ENCODE results near the gene GSTM5.
"Not testable (repeated sequence)": the region's sequence is repeated elsewhere in the genome, so short reads cannot be mapped to it uniquely, and the experiment has no call there.

GSTM5 gene

DNA sequence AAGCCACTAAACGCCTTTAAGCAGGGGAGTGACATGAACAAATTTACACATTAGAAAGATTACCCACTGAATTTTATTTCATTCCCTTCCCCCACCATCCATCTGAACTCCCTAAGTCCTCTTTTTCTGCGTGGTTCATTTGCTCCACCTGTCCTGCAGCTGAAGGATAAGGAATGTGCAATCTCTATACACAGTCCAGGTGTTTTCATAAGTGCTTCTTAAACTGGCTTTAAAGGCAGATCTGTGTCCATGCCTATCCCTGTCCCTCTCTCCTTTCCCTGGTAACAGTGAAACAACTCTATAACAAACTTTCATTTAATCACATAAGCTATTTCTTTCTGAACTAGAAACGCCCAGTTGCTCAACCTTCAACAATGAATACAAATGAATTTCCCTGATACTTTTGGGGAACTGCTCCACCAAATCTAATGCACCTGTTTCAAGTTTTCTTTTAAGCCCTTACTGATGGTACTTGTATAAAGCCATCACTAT is 20.4 kb downstream of the GSTM5 start:
- no peak for DNase-seq

DNA sequence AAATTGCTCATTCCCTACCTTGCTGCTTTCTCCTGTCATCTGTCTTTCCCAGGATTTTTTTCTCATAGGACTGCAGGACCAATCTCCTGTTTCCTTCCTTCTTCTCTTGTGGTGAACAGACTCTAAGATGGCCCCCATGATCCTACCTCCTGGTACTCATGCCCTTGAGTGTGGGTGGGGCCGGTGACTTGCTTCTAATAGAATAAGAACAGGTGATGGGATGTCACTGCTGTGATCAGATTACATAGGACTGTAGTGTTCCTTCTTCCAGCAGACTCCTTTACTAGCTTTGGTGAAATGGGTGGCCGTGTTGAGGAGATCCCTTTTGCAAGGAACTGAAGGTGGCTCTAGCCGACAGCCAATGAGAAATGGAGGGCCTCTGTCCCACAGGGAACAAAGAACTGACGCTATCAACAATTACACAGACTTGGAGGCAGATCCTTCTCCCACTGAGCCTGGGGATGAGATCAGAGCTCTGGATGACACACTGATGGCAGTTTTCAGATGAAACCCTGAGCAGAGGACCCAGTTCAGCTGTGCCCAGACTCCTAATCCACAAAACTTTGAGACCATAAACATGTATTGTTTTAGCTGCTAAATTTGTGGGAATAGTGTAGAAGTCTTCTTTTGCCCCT is 21.3 kb downstream of the GSTM5 start:
- DNase-seq: no peak

DNA sequence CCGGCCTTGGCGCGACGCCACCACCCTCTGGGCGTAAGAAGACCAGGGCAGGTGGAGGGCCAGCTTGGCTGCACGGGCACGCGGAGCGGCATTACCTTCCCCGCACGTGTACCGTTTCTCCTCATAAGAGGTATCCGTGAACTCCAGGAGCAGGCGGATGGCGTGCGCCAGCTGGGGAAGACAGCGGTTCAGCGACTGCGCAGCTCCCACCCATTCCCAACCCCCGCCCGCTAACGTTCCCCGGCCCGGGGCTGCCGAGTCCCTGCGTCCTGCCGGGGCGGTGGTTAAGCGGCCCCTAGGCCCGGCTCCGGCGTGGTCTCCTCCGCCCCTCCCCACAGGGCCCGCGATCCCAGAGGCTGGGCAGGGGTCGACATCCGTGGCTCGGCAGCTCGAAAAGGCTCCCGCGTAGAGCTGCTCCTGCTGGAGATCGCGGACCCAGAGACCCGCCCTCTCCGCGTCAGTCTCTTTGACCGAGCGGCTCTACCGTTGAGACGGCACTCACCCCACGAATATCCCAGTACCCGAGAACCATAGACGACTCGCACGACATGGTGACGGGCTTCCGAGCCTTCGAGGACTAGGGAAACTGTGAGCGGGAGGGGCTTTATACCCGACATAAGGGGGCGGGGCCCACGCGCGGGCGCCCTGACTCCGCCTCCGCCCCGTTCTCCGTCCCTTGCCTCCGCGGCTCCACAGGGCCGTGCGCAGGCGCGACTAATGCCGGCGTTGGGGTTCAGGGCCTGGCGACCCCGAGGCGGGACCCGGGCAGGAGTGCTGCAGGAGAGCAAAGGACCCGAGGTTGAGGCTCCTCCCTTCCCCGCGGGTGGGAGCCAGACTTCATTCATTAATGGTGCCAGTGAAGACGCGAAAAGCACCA is 27.9 kb downstream of the GSTM5 start:
- peak; percentile 62 to 83 (median 71) for DNase-seq

DNA sequence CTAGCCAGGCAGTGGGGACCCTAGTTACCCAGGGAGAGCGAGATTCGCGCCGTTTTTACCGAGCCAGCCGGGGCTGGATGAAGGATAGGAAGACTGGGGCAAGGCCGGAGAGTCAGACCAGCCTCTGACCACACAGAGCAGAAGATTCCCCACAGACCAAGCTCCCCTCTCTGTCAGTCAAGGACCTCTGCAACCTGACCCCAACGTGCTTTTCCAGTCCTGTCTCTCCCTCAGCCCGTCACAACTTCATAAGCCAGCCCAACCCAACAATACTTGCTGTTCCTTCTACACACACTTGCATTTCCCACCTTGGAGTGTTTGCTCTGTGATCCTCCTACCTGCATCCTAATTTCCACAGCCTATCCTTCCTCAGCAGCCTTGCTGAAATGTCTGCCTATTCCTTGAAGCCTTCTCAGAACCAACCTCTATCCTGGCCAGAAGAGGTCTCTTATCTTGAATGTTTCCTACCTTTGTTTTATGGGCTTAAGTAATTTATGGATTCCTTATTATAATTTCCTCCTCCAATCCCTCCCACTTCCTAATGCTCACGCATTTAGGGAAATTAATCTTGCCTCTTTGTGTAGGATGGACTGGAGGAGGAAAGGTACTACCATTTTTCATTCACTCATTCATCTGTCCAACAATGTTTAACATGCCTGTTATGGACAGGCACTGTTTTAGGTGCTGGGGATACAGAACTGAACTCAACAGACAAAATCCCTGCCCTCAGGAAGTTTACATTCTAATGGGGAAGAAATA is 28.7 kb downstream of the GSTM5 start, which contains the start of gene GSTM3:
GSTM3 (minus strand) TSS at position 424 of the 759 bp plus-strand sequence. CDS start 751 bp downstream, outside the sequence.
- no peak for DNase-seq

DNA sequence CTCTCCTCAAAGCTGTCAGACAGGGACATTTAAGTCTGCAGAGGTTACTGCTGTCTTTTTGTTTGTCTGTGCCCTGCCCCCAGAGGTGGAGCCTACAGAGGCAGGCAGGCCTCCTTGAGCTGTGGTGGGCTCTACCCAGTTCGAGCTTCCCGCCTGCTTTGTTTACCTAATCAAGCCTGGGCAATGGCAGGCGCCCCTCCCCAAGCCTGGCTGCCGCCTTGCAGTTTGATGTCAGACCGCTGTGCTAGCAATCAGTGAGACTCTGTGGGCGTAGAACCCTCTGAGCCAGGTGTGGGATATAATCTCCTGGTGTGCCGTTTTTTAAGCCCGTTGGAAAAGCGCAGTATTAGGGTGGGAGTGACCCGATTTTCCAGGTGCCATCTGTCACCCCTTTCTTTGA is 36.3 kb downstream of the GSTM5 start:
- DNase-seq: not testable (repeated sequence)

DNA sequence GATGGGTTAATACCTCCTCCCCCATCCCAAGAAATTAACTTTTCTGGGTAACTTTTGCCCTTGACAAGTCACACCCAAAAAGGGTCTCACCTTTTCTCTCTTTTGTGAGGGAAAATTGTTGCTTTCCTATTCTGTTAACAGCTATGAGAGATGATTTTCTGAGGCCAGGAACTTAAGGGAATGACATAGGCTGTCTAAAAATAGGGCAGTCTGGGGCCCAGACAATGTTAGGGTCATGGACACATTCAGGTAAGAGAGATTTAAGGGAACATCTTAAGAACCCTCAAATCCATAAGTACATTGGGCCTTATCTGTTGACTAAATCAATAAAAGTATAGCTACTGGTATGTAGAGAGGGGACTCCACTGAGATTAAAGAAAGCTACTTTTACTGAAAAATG is 37.2 kb downstream of the GSTM5 start:
- DNase-seq: no peak

DNA sequence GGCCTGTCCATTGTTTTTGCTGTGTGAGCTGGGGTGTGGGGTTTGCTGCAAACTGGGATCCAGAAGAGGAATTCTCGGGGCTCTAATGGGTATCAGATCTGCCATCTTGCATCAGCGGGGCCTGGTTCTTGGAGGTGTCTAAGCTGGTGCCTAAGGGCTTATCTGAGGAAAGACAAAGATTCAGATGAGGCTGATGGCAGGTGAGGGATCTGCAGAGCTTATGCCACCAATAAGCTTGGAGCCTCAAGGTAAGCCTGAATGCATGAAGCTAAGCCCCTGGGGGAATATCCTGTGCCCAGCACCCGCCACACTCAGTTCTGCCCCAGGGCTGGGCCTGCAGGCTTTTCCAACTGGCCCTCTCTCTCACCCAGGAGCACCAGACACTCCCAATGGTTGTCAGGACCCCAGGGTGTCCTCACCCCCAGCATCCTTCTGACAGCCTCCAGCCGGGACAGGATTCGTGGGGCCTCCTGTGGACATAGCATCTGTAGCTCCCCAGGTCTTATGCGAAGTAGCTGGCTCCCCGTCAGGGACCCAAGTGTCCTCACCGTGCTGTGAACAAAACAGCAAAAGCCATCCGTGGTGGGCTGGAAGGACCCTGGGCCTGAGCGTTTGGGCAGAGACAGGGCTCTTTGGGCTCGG is 38.3 kb downstream of the GSTM5 start:
- no peak for DNase-seq

DNA sequence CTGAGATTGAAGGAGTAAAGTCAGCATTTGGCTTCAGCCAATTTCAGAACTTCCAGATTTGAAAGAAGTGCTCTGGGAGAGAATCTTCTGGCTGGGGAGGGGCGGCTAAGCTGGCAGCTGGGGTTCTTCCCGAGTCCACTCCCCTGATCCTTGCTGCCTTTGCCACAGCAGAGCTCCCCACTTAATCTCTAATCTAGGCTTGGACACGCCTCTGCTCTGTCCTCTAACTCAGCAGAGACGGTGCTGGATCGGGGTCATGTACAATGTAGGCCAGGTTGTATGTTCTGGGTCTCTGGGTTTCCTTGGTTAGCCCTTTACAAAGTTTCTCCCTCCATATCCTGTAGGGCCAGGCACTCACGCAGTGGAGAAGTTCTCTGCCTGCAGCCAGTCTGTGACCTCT is 38.9 kb downstream of the GSTM5 start:
- DNase-seq: no peak

DNA sequence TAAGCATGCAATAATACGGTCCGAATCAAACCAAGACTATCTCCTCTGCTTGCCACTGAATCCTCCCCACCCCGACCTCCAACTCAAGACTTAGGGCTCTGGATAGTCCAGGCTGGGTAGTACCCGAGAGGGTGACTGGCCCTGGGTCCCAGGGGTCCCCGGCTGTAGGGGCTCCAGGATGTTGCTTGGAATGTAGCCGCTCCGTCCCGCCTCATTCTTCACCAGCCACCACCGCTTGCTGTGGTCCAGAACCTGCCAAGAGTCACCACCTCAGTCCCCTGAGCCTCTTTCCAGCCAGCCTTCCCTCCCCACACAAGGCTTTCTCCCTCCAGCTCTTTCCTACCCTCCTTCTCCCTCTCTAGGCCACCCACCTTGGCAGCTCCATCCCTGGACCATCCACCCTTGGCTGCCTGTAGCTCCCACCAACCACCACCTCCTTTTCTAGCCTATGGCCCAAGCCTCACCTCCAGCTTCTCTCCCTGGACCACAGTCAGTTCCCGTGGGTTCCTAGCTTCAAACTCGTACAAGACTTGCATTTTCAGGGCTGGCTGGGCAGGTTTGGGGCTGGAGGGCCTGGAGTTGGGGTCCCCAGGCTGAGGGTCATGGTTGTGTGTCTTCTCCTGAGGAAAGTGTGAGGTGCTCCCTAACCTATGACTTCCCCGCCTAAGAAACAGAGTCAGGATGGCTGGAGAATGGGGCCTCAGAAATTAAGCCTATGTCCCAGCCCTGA is 39.6 kb downstream of the GSTM5 start:
- no peak for DNase-seq

DNA sequence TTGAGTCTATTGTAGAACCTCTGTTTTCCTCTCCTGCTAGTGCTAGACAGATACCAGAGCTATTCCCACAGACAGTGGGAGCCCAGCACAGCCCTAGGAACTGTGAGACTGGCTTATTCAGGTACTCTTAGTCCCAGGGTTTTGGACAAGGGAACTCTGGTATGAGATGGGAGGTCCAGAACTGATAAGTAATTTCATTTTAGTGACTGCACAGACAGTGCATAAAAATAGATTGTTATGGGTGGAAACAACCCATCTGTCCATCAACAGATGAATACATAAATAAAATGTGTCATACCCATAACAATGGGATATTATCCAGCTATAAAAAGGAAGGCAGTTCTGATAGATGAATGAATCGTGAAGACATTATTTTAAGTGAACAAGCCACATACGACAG is 42.7 kb downstream of the GSTM5 start:
- no peak for DNase-seq

DNA sequence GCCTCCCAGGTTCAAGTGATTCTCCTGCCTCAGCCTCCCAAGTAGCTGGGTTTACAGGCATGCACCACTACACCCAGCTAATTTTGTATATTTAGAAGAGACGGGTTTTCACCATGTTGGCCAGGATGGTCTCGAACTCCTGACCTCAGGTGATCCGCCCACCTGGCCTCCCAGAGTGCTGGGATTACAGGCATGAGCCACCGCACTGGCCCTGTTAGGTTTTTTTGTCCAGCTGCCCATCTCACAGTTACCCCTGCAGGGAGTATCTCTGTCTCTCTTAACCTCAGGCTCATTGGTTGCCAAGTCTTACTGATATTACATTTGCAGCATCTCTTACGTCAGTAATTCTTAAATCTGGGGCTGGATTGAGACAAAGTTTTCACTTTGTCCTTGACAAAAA is 44.3 kb downstream of the GSTM5 start:
- DNase-seq: not testable (repeated sequence)

DNA sequence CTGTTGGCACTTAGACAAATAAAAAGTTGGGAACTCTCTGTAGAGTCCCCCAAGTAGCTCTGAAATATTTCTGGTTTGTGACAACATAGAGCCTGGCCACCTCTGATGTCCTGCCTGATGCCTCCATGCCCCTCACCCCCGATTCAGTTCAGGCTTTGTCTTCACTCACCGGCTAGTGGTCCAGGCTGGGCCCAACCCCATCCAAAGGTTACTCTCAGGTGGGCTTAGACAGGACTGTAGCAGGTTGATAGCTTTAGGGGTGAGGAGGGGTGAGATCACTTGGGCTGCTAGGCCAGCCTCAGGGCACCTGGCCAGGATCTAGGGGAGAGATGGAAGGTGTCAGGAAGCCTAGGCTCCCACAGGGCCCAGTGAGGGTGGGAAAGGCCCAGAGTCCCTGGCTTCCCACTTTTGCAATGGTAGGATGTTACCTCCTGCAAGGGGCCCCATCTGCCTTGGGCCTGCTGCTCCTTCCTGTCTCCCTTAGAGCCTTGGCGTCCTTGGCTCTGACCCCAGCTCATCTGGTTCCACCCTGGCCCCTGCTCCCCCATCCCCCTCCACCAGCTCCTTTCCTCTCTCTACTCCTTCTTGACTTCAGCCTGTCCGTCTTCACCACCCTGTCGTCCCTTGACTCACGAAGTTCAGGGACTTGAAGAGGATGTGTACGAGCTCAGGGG is 44.9 kb downstream of the GSTM5 start:
- no peak for DNase-seq

DNA sequence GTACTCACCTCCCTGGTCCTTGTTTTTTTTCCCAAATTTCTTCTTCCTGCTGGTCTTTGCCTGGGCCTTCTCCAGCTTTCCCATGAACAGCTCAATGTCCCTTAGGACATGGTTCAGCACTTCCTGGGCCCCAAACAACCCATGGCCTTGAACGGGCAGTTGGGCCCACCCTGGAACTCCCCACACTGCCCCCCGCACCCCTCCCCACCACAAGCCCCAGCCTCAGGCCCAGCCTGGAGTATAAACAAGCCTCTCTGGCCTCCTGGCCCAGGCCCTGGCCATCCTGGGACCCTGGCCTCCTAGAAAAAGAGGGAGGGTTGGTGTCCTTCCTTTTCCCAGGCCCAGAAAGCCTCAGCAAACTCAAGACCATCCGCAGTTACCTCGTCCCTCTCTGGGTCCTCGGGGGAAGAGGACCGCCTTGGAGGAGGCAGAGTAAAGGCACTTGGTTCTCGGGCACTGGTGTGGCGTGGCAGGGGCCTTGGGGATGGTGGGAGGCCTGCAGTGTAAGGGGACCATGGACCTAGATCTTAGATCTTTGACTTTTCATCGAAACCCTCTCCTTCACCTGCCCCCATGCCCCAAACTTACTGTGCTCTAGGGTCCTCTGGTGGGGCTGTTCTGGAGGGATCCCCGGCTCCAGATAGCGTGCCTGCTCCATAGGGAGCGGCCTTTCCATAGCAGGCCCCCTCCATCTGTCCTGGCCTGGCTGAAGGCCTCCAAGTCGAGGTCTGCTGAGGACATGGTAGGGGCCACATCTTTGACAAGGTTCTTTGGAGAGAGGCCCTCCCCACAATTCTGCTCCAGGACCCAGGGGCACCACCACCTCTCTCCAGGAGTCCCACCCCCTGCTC is 46.1 kb downstream of the GSTM5 start:
- no peak for DNase-seq

DNA sequence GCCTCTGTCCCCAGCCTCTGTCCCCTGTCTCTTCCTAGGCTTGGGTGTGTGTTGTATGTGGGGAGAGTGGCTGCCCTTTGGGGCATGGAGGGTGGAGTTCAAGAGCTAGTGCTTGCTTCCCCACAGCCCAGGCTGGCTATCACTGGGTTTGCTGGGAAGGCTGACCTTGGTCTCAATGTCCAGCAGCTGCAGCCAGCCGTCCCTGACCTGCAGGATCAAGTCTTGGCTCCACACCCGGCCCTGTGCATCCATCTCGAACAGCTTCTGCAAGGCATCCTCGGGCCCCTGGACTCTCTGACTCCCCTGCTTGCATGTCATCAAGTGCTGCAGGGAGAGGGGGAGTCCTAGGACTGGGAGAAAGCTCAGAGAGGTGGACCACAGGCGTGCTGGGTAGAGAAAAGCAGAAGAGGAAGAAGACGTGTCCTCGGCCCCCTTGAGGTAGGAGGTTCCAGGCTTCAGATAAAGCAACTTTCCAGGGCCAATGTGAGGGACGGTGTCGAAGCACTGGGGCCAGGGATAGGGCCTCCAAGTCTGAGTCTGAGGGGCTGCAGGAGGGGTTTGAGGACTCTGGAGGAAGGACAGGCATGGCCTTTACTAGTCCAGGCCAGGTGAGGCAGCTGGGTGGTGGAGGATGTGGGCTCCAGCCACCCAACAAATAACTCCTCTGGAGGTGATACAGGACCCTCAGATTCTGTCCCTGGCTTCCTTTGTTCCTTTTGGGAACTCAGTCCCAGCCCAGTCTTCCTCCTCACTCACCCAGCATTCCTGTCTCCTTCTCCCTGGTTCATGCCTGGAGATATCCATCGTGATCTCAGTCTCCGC is 47.7 kb downstream of the GSTM5 start:
- DNase-seq: no peak

DNA sequence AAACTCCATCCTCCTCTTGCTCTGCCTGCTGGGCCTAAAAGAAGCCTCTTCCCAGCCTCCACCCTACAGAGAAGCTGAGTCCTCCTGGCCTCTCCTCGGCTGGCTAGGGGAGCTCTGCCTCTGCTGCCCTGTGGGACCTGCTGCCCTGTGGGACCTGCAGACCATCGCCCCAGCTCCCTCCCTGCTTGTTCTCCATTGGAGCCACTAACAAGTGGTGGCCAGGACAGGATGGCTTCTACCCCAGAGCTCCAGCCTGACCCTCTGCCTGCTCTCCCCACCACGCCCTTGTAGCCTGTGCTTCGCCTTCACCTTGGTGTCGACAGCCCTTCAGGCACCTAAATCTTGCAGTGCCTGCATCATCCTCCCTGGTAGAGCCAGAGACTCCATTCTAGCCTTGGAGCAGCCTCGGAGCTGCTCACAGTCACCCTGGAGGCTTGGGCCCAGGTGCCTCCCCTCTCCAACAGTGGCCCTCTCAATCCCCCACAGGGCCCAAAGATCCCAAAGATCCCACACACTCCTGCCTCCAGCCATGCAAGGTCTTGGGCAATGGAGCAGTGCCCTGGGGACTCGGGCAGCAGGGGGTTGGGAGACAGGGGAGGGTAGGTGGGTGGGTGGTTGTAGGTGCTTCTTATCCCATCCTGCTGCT is 48.7 kb downstream of the GSTM5 start:
- no peak for DNase-seq

DNA sequence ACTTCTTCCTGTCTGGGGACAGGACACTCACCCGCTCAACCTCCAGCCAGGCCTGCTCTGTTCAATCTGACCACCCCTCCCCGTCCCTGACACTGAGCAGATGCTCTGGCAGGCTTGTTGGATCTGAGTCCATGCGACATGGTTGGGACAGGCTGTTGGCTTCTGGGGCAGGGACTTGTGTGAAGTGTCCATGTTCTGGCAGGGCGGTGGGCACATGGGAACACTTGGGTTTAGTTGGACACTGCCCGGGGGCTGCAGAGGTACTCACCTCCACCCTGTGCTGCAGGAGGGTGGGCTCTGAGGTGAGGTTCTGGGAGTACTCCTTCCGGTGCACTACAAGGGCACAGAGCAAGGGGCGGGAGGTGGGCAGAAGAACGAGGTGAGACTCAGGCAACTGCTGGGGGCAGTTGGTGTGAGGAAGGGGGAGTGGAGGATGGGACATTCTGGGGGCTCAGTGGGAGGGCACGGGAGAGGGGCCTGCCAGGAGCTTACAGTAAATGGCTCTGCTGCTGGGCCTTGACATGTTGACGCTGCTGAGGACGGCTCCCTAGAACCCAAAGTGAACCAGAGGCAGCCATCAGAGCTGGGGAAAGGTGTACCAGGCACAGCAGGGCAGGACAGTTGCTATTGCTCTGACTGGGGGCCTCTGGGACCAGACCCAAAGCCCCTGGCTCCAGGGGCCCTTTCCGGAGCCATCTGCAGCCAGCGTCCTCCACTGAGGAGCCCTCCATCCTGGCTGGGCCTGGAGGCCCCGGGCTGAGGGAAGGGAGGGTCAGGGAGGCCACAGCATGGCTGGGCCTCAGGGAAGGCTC is 49.4 kb downstream of the GSTM5 start:
- DNase-seq: no peak

DNA sequence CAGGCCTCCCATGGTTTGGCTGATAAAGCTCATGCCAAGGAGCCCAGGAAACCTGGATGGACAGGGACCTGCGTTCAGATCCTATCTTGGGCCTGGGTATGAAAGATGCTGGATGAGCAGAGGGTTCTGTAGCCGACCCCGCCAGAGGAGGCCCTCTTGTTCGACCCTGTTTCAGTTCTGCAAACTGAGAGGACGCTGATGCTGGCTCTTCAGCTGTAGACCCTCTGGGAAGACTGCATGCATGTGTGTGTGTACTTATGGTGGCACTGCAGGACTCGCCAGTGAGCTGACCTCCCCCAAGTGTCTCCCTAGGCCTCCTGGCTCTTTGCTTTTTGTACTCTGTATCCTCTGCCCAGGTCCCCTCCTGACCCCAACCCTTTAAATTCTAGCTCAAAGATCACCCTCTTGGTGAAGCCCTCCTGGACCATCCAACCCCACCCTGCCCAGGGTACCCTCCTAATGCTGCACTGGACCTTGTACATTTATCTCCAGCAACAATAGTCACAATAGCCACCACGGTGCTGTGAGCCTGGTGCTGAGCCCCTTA is 50.1 kb downstream of the GSTM5 start:
- no peak for DNase-seq
